Upper lobe of left lung (tissue), 6 donors: ENCODE results near the gene ASB18. TPM values are rescaled to one million over a fixed set of nuclear protein-coding genes. Genes with fewer than 3 reads are reported as not detected.

Source experiments
- ATAC-seq, 2 donors: fragments of 200-7000 bp; cut with Tn5 transposase; one replicate each; pipeline ENCODE4 v1.9.1; 2022; ENCODE audit warnings: mild to moderate bottlenecking in 2 of 2, moderate library complexity in 2 of 2; ENCODE audit not compliant: low FRiP score in 2 of 2
- DNase-seq, 2 donors: peaks; one replicate each; pipeline ENCODE4 v3.0.0-alpha.2; 2019 to 2020
- H3K27ac ChIP-seq, 4 donors: fragments of 200-600 bp; sonication (generic); one replicate each; pipeline ENCODE4 v1.5.1; 2016 to 2019
- H3K27me3 ChIP-seq, 4 donors: fragments of 200-600 bp; sonication (generic); one replicate each; pipeline ENCODE4 v1.5.1; 2017 to 2019
- H3K36me3 ChIP-seq, 4 donors: fragments of 200-600 bp; sonication (generic); one replicate each; pipeline ENCODE4 v1.5.1; 2016 to 2019
- H3K4me1 ChIP-seq, 4 donors: fragments of 200-600 bp; sonication (generic); one replicate each; pipeline ENCODE4 v1.5.1; 2018 to 2019
- H3K4me3 ChIP-seq, 4 donors: fragments of 200-600 bp; sonication (generic); one replicate each; pipeline ENCODE4 v1.5.1; 2017 to 2019; ENCODE audit warnings: mild to moderate bottlenecking in 2 of 4, moderate library complexity in 1 of 4
- H3K9me3 ChIP-seq, 4 donors: fragments of 200-600 bp; sonication (generic); one replicate each; pipeline ENCODE4 v1.5.1; 2018 to 2019
- EP300 ChIP-seq, 4 donors: sonication (generic); formaldehyde crosslinking; IDR thresholded peaks; one replicate each; pipeline ENCODE4 v1.5.1; 2017; ENCODE audit warnings: antibody characterized with exemption in 4 of 4, control low read depth in 2 of 4
- POLR2A ChIP-seq, 4 donors: fragments of 450-650 bp; IDR thresholded peaks; one replicate each; pipeline ENCODE4 v1.5.1; 2016 to 2017; ENCODE audit warnings: antibody characterized with exemption in 4 of 4, mild to moderate bottlenecking in 2 of 4
- POLR2AphosphoS5 ChIP-seq, 2 donors: sonication (generic); formaldehyde crosslinking; IDR thresholded peaks; one replicate each; pipeline ENCODE4 v1.5.1; 2017; ENCODE audit warnings: antibody characterized with exemption in 2 of 2
- WGBS, 2 donors: methylation state at CpG; one replicate each; pipeline ENCODE4 v1.1.5; 2017 to 2018; 5-methylcytosine and 5-hydroxymethylcytosine counted together
- total RNA-seq, 6 donors: library from RNA; depleted of rRNA in 4 of 6; stranded (reverse); fragments of >200 nt in 4 of 6; gene quantifications; one replicate each; pipeline versions ENCODE4 v1.1.0 to v1.2.1, GENCODE V29; 2016 to 2021
- TF ChIP-seq, protein P1 (sequence below), 6 experiments: fragments of 450-650 bp in 4 of 6; fragments of 200-600 bp in 2 of 6; sonication (generic) in 2 of 6; IDR thresholded peaks; one replicate each; pipeline ENCODE4 v1.5.1; 2016 to 2019; ENCODE audit warnings: antibody characterized with exemption in 6 of 6
- donor health status: DM: no; HTN: no; CAD: no; lungs with moderate emphysema.
- donor health status: DM: no; HTN: yes; CAD: no; lungs with severe emphysema.

The ASB18 gene
- total RNA-seq, 6 donors from 2014 or later, result not detected

DNA sequence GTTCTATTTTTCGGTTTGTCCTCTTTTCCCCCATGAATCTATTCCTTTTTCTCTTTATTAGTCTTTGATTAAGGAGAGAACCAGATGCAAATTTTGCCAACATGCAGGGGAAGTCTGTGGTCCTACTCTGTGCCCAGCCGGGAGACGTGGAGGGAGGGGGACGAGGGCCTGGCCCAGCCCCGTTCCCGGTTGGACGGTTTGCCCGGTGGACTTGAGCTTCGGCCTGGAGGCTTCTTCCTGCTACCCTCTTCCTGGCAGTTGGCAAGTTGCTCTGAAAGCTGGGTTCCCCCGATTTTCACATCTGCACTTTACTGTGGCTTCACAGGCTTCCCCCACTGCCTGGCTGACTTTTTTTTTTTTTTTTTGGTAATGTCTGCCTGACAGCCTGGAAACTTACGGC is 56.7 kb downstream of the ASB18 start:
- no peak for ATAC-seq
- no peak for TF ChIP-seq POLR2AphosphoS5 (IDR thresholded peaks at IDR 0.05)
- WGBS, 2 donors, result 91 to 92% methylated on average over 11 of the region's 11 CpGs

DNA sequence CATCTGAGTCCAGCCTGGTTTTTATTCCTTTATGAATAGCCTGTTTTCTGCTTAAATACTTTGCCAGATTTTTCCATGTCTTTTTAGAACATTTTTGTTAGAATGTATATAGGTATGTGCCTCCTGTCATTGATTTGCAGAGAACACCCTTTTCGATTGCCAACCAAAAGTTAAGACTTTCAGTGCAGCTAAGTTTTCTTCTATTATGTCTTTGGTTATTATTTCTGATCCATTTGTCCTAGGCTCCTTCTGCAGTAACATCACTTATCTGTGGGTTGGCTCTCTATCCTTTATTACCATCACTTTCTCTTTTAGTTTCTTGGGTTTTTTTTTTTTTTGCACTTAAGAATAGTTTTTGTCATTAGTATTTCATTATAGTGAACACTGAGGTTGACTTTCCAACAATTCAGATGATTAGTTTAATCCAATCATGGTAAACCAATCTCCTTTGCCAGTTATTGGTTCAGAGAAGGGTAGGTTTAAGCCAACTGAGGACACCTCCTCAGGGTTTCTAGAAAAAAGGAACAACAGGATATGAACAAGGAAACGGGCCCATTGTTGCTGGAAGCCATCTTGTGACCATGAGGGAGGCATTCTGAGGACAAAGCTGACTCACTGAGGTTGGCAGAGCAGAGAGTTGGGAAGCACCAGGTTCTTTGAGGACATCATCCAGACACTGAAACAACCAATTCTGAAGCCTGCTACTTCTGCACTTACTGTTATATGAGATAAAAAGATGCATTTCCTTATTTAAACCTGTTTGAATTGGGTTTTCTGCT is 58.1 kb downstream of the ASB18 start:
- Histone ChIP-seq H3K4me1 (no peaks in the 10 kb centered on the region), H3K36me3 (no peaks in the 10 kb centered on the region), H3K27ac (no peak overlapping the region), H3K9me3 (peaks cover 0 to 8% (median 2%) of the 10 kb centered on the region in 4 donors), H3K4me3 (no peak overlapping the region), H3K27me3 (no peaks in the 10 kb centered on the region)
- 68 to 79% methylated on average over 2 of the region's 2 CpGs for WGBS, 2 donors
- ATAC-seq (no peak), DNase-seq (no peak)
- TF ChIP-seq POLR2AphosphoS5 (IDR thresholded peaks at IDR 0.05) (no peak), EP300 (IDR thresholded peaks at IDR 0.05) (no peak), POLR2A (IDR thresholded peaks at IDR 0.05) (no peak)
- TF ChIP-seq, protein P1, sequence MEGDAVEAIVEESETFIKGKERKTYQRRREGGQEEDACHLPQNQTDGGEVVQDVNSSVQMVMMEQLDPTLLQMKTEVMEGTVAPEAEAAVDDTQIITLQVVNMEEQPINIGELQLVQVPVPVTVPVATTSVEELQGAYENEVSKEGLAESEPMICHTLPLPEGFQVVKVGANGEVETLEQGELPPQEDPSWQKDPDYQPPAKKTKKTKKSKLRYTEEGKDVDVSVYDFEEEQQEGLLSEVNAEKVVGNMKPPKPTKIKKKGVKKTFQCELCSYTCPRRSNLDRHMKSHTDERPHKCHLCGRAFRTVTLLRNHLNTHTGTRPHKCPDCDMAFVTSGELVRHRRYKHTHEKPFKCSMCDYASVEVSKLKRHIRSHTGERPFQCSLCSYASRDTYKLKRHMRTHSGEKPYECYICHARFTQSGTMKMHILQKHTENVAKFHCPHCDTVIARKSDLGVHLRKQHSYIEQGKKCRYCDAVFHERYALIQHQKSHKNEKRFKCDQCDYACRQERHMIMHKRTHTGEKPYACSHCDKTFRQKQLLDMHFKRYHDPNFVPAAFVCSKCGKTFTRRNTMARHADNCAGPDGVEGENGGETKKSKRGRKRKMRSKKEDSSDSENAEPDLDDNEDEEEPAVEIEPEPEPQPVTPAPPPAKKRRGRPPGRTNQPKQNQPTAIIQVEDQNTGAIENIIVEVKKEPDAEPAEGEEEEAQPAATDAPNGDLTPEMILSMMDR (IDR thresholded peaks at IDR 0.05), result no peak

More for the DNA sequence above, 56.7 kb downstream of the ASB18 start:
- no peak for DNase-seq
- no peak overlapping the region for H3K27ac ChIP-seq
- H3K4me3 ChIP-seq, result no peak overlapping the region
- no peaks in the 10 kb centered on the region for H3K36me3 ChIP-seq
- H3K9me3 ChIP-seq, result peaks cover 0 to 8% (median 2%) of the 10 kb centered on the region in 4 donors
- no peaks in the 10 kb centered on the region for H3K4me1 ChIP-seq
- no peaks in the 10 kb centered on the region for H3K27me3 ChIP-seq

DNA sequence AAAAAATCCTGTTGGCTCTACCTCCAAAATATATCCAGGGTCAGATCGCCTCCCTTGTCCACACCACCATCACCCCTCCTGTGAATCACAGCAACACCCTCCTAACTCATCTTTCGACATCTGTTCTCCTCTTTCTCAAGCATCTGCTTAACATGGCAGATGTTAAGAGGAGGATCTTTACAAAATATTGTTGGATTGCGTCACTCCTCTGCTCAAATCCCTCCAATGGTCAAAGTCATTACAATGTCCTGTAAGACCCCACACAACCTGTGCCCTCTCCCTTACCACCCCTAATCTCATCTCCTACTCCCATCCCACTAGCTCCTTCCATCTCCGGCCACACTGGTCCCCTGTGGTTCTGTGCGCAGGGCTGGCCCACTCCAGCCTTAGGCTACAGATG is 59.3 kb downstream of the ASB18 start:
- Histone ChIP-seq H3K9me3 (peaks cover 0 to 8% (median 2%) of the 10 kb centered on the region in 4 donors), H3K4me1 (no peaks in the 10 kb centered on the region), H3K4me3 (no peak overlapping the region), H3K36me3 (no peaks in the 10 kb centered on the region), H3K27me3 (no peaks in the 10 kb centered on the region), H3K27ac (no peak overlapping the region)
- 89 to 96% methylated on average over 5 of the region's 5 CpGs for WGBS, 2 donors
- TF ChIP-seq EP300 (IDR thresholded peaks at IDR 0.05) (no peak), POLR2A (IDR thresholded peaks at IDR 0.05) (no peak)
- ATAC-seq (no peak), DNase-seq (no peak)

DNA sequence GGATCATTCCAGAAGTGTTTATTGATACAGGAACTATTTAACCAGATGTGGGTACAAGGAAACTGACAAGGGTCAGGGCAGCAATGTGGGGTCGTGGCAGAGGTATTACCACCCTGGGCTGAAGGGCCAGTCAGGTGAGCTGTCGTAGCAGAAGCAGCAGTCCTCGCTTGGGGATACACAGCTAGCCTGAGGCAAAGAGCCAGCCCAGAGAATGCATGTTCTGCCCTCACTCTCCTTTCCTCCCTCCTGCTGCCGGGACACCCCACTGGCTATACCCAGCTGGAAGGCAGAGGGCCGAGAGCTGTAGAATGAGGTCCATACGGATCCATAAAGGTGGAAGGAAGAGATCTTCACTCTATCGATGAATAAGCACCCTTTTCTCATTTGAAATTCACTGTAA is 63.8 kb downstream of the ASB18 start:
- ATAC-seq, result no peak
- Histone ChIP-seq H3K4me3 (no peak overlapping the region), H3K9me3 (no peaks in the 10 kb centered on the region), H3K27me3 (no peaks in the 10 kb centered on the region), H3K27ac (no peak overlapping the region), H3K4me1 (no peaks in the 10 kb centered on the region), H3K36me3 (no peaks in the 10 kb centered on the region)
- TF ChIP-seq POLR2AphosphoS5 (IDR thresholded peaks at IDR 0.05), result no peak
- TF ChIP-seq, protein P1 (IDR thresholded peaks at IDR 0.05), result no peak
- TF ChIP-seq POLR2A (IDR thresholded peaks at IDR 0.05), result no peak
- no peak for TF ChIP-seq EP300 (IDR thresholded peaks at IDR 0.05)
- no peak for DNase-seq
- 65 to 73% methylated on average over 7 of the region's 7 CpGs for WGBS, 2 donors

DNA sequence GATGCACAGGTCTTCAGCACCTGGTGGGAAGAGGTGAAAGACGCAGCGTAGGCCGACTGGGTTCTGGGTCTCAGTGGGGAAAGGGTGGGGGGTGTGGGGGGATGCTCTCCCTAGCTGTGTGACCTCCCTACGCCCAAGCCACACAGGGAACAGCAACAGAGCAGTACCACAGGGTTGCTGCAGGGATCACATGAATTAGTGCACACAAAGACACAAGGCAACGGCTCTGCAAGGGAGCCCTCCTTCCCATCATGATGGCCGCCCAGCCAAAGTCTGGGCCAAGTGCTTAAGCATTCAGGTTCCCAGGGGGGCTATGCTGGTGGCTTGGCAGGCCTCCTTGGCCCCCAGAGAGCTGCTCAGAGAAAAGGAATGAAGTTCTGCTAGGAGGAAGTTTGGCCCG is 67.8 kb downstream of the ASB18 start:
- Histone ChIP-seq H3K4me1 (no peaks in the 10 kb centered on the region), H3K9me3 (no peaks in the 10 kb centered on the region), H3K27me3 (no peaks in the 10 kb centered on the region), H3K4me3 (no peak overlapping the region), H3K36me3 (no peaks in the 10 kb centered on the region), H3K27ac (no peak overlapping the region)
- DNase-seq, result no peak
- no peak for ATAC-seq
- no peak for TF ChIP-seq EP300 (IDR thresholded peaks at IDR 0.05)
- no peak for TF ChIP-seq POLR2AphosphoS5 (IDR thresholded peaks at IDR 0.05)
- TF ChIP-seq POLR2A (IDR thresholded peaks at IDR 0.05), result no peak
- TF ChIP-seq, protein P1 (IDR thresholded peaks at IDR 0.05), result no peak
- WGBS, 2 donors, result 73 to 74% methylated on average over 5 to 7 of the region's 7 CpGs

DNA sequence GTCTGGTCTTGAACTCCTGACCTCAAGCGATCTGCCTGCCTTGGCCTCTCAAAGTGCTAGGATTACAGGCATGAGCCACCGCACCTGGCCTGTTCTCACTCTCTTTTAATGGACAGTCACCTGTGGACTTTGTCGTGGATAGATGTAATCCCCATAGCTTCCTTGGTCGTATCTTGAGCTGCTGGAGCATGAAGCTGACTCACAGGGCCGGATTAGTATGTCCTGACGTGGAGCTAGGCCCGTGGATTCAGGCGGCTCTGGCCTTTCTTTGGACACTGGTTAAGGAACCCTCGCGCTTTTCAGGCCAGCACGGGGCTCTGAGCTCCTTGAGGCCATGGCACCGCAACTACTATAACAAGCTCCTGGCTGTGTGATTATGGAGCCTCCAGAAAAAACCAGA is 68.5 kb downstream of the ASB18 start:
- no peaks in the 10 kb centered on the region for H3K36me3 ChIP-seq
- no peaks in the 10 kb centered on the region for H3K4me1 ChIP-seq
- DNase-seq (no peak), ATAC-seq (no peak)
- no peak overlapping the region for H3K27ac ChIP-seq
- H3K4me3 ChIP-seq, result no peak overlapping the region
- no peaks in the 10 kb centered on the region for H3K9me3 ChIP-seq
- H3K27me3 ChIP-seq, result no peaks in the 10 kb centered on the region
- no peak for TF ChIP-seq POLR2A (IDR thresholded peaks at IDR 0.05)
- TF ChIP-seq, protein P1 (IDR thresholded peaks at IDR 0.05), result no peak
- TF ChIP-seq EP300 (IDR thresholded peaks at IDR 0.05), result no peak
- TF ChIP-seq POLR2AphosphoS5 (IDR thresholded peaks at IDR 0.05), result no peak
- 87 to 88% methylated on average over 11 to 12 of the region's 12 CpGs for WGBS, 2 donors
